ENCODE results near the gene SPP2.

SPP2 gene

GRCh38 chr2:234058881-234059280 lies 8.4 kb downstream of the SPP2 start:
- no peaks in the 10 kb centered on the region for H3K36me3 ChIP-seq (ENCODE audit: insufficient read depth, insufficient read length, low read length)
- H3K9me3 ChIP-seq (ENCODE audit: insufficient read depth, low read length): no peaks in the 10 kb centered on the region
- no peaks in the 10 kb centered on the region for H3K27me3 ChIP-seq (ENCODE audit: insufficient read depth, insufficient read length)
- TF ChIP-seq YY1 (IDR thresholded peaks at IDR 0.05; ENCODE audit: insufficient read depth, insufficient read length): no peak
- no peak for TF ChIP-seq ZNF274 (IDR thresholded peaks at IDR 0.05; ENCODE audit: low read depth, low read length)
- TF ChIP-seq SUZ12 (IDR thresholded peaks at IDR 0.05; ENCODE audit: extremely low read depth, insufficient read depth, insufficient read length): no peak
- H3K4me1 ChIP-seq (ENCODE audit: insufficient read depth, insufficient read length): no peaks in the 10 kb centered on the region
- no peak overlapping the region for H3K9ac ChIP-seq (ENCODE audit: insufficient read length, low read depth)
- no peak overlapping the region for H3K4me3 ChIP-seq (ENCODE audit: insufficient read length, low read depth)
- no peak for DNase-seq (ENCODE audit: low read depth, low spot score)

DNA sequence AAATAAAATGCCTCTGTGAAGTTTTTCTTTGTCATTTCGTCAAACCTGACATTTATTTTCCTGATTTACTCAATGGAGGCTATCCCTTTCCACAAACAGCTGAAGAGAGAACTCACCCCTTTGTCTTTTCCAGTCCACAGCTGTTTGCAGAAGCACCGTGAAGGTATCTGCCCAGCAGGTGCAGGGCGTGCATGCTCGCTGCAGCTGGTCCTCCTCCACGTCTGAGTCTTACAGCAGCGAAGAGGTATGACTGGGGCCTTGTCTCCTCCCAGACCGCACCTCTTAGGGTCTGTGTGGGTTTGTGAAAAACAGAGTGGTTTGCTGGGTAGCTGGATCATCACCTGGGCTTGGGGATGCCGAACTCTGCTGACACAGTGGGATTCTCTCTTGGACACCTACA lies 9.7 kb downstream of the SPP2 start:
- Histone ChIP-seq H3K9ac (ENCODE audit: insufficient read length, low read depth) (no peak overlapping the region), H3K9me3 (ENCODE audit: insufficient read depth, low read length) (no peaks in the 10 kb centered on the region), H3K36me3 (ENCODE audit: insufficient read depth, insufficient read length, low read length) (no peaks in the 10 kb centered on the region), H3K4me3 (ENCODE audit: insufficient read length, low read depth) (no peak overlapping the region), H3K4me1 (ENCODE audit: insufficient read depth, insufficient read length) (no peaks in the 10 kb centered on the region), H3K27me3 (ENCODE audit: insufficient read depth, insufficient read length) (no peaks in the 10 kb centered on the region)
- no peak for DNase-seq (ENCODE audit: low read depth, low spot score)
- TF ChIP-seq SUZ12 (IDR thresholded peaks at IDR 0.05; ENCODE audit: extremely low read depth, insufficient read depth, insufficient read length): no peak

DNA sequence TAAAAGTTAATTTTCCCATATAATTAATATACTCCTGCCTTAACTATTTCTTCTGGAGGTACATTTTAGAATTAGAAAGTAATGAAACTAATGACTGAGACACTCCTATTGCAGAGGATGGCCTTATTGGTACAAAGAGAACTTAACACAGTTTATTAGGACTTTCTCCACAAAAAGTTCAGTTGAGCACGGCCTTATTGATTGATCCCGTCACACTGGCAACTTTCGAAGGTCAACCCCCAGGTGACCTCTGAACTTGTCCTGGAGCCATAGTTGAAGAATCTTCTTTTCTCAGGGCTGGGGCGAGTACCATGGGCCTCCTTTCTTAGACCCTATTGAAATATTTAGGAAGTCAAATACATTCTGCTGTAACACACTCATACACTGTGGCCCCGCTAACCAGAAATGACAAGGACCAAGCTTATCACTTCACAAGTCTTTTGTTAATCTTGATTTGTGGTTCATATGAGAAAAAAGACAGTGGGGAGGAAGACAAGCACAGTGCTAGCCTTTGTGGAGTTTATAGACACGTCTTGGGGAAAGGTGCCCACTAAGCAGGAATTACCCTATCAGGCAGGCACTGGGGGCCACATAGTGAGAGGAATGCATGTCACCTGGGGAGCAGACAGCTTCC lies 11.2 kb downstream of the SPP2 start:
- H3K4me3 ChIP-seq (ENCODE audit: insufficient read length, low read depth): no peak overlapping the region
- no peak overlapping the region for H3K9ac ChIP-seq (ENCODE audit: insufficient read length, low read depth)
- H3K27me3 ChIP-seq (ENCODE audit: insufficient read depth, insufficient read length): no peaks in the 10 kb centered on the region
- no peak for DNase-seq (ENCODE audit: low read depth, low spot score)
- no peaks in the 10 kb centered on the region for H3K9me3 ChIP-seq (ENCODE audit: insufficient read depth, low read length)
- no peaks in the 10 kb centered on the region for H3K36me3 ChIP-seq (ENCODE audit: insufficient read depth, insufficient read length, low read length)
- TF ChIP-seq YY1 (IDR thresholded peaks at IDR 0.05; ENCODE audit: insufficient read depth, insufficient read length) (no peak), SUZ12 (IDR thresholded peaks at IDR 0.05; ENCODE audit: extremely low read depth, insufficient read depth, insufficient read length) (no peak), ZNF274 (IDR thresholded peaks at IDR 0.05; ENCODE audit: low read depth, low read length) (no peak)
- H3K4me1 ChIP-seq (ENCODE audit: insufficient read depth, insufficient read length): no peaks in the 10 kb centered on the region

GRCh38 chr2:234066587-234066986 lies 16.1 kb downstream of the SPP2 start:
- Histone ChIP-seq H3K4me3 (ENCODE audit: insufficient read length, low read depth) (no peak overlapping the region), H3K27me3 (ENCODE audit: insufficient read depth, insufficient read length) (no peaks in the 10 kb centered on the region), H3K4me1 (ENCODE audit: insufficient read depth, insufficient read length) (no peaks in the 10 kb centered on the region), H3K36me3 (ENCODE audit: insufficient read depth, insufficient read length, low read length) (no peaks in the 10 kb centered on the region), H3K9me3 (ENCODE audit: insufficient read depth, low read length) (peaks cover 10% of the 10 kb centered on the region; the same call in 1 of the 2 replicates), H3K9ac (ENCODE audit: insufficient read length, low read depth) (no peak overlapping the region)
- no peak for TF ChIP-seq SUZ12 (IDR thresholded peaks at IDR 0.05; ENCODE audit: extremely low read depth, insufficient read depth, insufficient read length)
- TF ChIP-seq YY1 (IDR thresholded peaks at IDR 0.05; ENCODE audit: insufficient read depth, insufficient read length): no peak
- TF ChIP-seq ZNF274 (IDR thresholded peaks at IDR 0.05; ENCODE audit: low read depth, low read length): no peak
- DNase-seq (ENCODE audit: low read depth, low spot score): no peak

- Histone ChIP-seq H3K4me1 (ENCODE audit: insufficient read depth, insufficient read length) (no peaks in the 10 kb centered on the region), H3K9me3 (ENCODE audit: insufficient read depth, low read length) (peaks cover 10% of the 10 kb centered on the region; the same call in 1 of the 2 replicates), H3K27me3 (ENCODE audit: insufficient read depth, insufficient read length) (no peaks in the 10 kb centered on the region), H3K36me3 (ENCODE audit: insufficient read depth, insufficient read length, low read length) (no peaks in the 10 kb centered on the region), H3K4me3 (ENCODE audit: insufficient read length, low read depth) (no peak overlapping the region), H3K9ac (ENCODE audit: insufficient read length, low read depth) (no peak overlapping the region)
- DNase-seq (ENCODE audit: low read depth, low spot score): no peak
- TF ChIP-seq ZNF274 (IDR thresholded peaks at IDR 0.05; ENCODE audit: low read depth, low read length) (no peak), SUZ12 (IDR thresholded peaks at IDR 0.05; ENCODE audit: extremely low read depth, insufficient read depth, insufficient read length) (no peak), YY1 (IDR thresholded peaks at IDR 0.05; ENCODE audit: insufficient read depth, insufficient read length) (no peak)
These were observed 21.2 kb downstream of the SPP2 start for GRCh38 chr2:234071664-234072063.

GRCh38 chr2:234072454-234072853 lies 22.0 kb downstream of the SPP2 start:
- H3K4me3 ChIP-seq (ENCODE audit: insufficient read length, low read depth): no peak overlapping the region
- no peak for DNase-seq (ENCODE audit: low read depth, low spot score)
- H3K36me3 ChIP-seq (ENCODE audit: insufficient read depth, insufficient read length, low read length): no peaks in the 10 kb centered on the region
- H3K27me3 ChIP-seq (ENCODE audit: insufficient read depth, insufficient read length): no peaks in the 10 kb centered on the region
- peaks cover 10% of the 10 kb centered on the region; the same call in 1 of the 2 replicates for H3K9me3 ChIP-seq (ENCODE audit: insufficient read depth, low read length)
- no peaks in the 10 kb centered on the region for H3K4me1 ChIP-seq (ENCODE audit: insufficient read depth, insufficient read length)
- no peak overlapping the region for H3K9ac ChIP-seq (ENCODE audit: insufficient read length, low read depth)
- TF ChIP-seq SUZ12 (IDR thresholded peaks at IDR 0.05; ENCODE audit: extremely low read depth, insufficient read depth, insufficient read length) (no peak), YY1 (IDR thresholded peaks at IDR 0.05; ENCODE audit: insufficient read depth, insufficient read length) (no peak), ZNF274 (IDR thresholded peaks at IDR 0.05; ENCODE audit: low read depth, low read length) (no peak)

GRCh38 chr2:234074751-234075517 lies 24.4 kb downstream of the SPP2 start:
- TF ChIP-seq ZNF274 (IDR thresholded peaks at IDR 0.05; ENCODE audit: low read depth, low read length): no peak
- no peak for TF ChIP-seq YY1 (IDR thresholded peaks at IDR 0.05; ENCODE audit: insufficient read depth, insufficient read length)
- no peak for TF ChIP-seq SUZ12 (IDR thresholded peaks at IDR 0.05; ENCODE audit: extremely low read depth, insufficient read depth, insufficient read length)
- no peak overlapping the region for H3K9ac ChIP-seq (ENCODE audit: insufficient read length, low read depth)
- no peaks in the 10 kb centered on the region for H3K4me1 ChIP-seq (ENCODE audit: insufficient read depth, insufficient read length)
- no peak overlapping the region for H3K4me3 ChIP-seq (ENCODE audit: insufficient read length, low read depth)
- DNase-seq (ENCODE audit: low read depth, low spot score): no peak
- no peaks in the 10 kb centered on the region for H3K27me3 ChIP-seq (ENCODE audit: insufficient read depth, insufficient read length)
- no peaks in the 10 kb centered on the region; the same call in 1 of the 2 replicates for H3K9me3 ChIP-seq (ENCODE audit: insufficient read depth, low read length)
- H3K36me3 ChIP-seq (ENCODE audit: insufficient read depth, insufficient read length, low read length): no peaks in the 10 kb centered on the region
